Measurements from ENCODE around the gene RBM23. TPM values are rescaled to one million over a fixed set of nuclear protein-coding genes. Genes with fewer than 3 reads are reported as not detected.

Gene RBM23
- 60.1 and 75.9 TPM in 2 replicates for total RNA-seq

GRCh38 chr14:22918804-22919600 is at the start of gene RBM23:
RBM23 (minus strand) TSS chr14:22919149.

GRCh38 chr14:22929104-22929960 is 10.4 kb upstream of the RBM23 start, which contains the start of gene PRMT5:
PRMT5 (minus strand) TSS chr14:22929376; CDS start chr14:22929361, 15 bp downstream.

GRCh38 chr14:22883173-22883976 is 35.6 kb downstream of the RBM23 start, which contains the start of gene REM2:
REM2 (plus strand) TSS chr14:22883222; CDS start chr14:22883288, 66 bp downstream.

GRCh38 chr14:22871224-22872032 is 47.5 kb downstream of the RBM23 start, which contains the start of gene LRP10:
LRP10 (plus strand) TSS chr14:22871740; CDS start chr14:22872304, 564 bp downstream.

Other genes with a start within 250 kb of the RBM23 start
- gene OXA1L, start 152.5 kb downstream of the RBM23 start, total RNA-seq, result 39.6 and 59.2 TPM in 2 replicates
- gene SLC7A7, start 103.7 kb downstream of the RBM23 start, total RNA-seq, result 1.9 and 2.6 TPM in 2 replicates
- gene MRPL52, start 89.3 kb downstream of the RBM23 start, total RNA-seq, result 31.1 and 46.6 TPM in 2 replicates
- 378 and 489 TPM in 2 replicates for gene MMP14, start 82.6 kb downstream of the RBM23 start, total RNA-seq
- gene LRP10, start 47.4 kb downstream of the RBM23 start, total RNA-seq, result 56.5 and 78.7 TPM in 2 replicates
- 0.12 and 0.26 TPM in 2 replicates for gene REM2, start 35.9 kb downstream of the RBM23 start, total RNA-seq
- 35.3 and 59.3 TPM in 2 replicates for gene PRMT5, start 10.2 kb upstream of the RBM23 start, total RNA-seq
- gene HAUS4, start 37.9 kb upstream of the RBM23 start, total RNA-seq, result 35.9 and 40.2 TPM in 2 replicates
- 10.7 and 19.0 TPM in 2 replicates for gene AJUBA, start 63.4 kb upstream of the RBM23 start, total RNA-seq
- gene C14orf93, start 91.0 kb upstream of the RBM23 start, total RNA-seq, result 6.2 and 7.5 TPM in 2 replicates
- gene PSMB5, start 115.8 kb upstream of the RBM23 start, total RNA-seq, result 167 and 209 TPM in 2 replicates
- not detected in 2 replicates for gene PSMB11, start 123.1 kb upstream of the RBM23 start, total RNA-seq
- gene CDH24, start 138.4 kb upstream of the RBM23 start, total RNA-seq, result 3.0 and 3.4 TPM in 2 replicates
- 84.7 and 85.7 TPM in 2 replicates for gene ACIN1, start 176.0 kb upstream of the RBM23 start, total RNA-seq
- 68.8 and 72.7 TPM in 2 replicates for gene C14orf119, start 176.4 kb upstream of the RBM23 start, total RNA-seq
- 0.06 and 0.13 TPM in 2 replicates for gene CIROP, start 185.8 kb upstream of the RBM23 start, total RNA-seq
- not detected in 2 replicates for gene CEBPE, start 200.1 kb upstream of the RBM23 start, total RNA-seq

Measured in aortic smooth muscle cell (primary cell).